ENCODE data around the gene CDK15.

Gene CDK15

DNA sequence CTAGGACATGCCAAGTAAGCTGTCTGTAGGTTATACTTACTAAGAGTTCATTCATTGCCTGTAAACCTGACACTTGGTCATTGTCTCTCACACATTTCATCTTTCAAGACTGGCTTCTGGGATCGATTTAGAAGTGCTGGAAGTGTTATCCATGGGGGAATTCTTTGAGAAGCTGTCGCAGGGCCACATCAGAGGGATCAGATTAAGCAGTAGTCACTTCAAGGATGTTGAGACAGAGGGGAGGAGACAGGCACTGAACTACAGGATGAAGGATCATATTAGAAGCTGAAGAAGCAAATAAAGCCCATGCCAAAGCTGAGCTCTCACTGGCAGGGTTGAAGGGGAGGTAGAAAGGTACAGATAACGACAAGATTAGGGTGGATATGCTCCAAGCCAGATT, 49.0 kb downstream of the CDK15 start:
- H3K4me3 ChIP-seq (ENCODE audit: low read depth, low read length): peak overlapping the region; percentile 5
- DNase-seq (ENCODE audit: low read depth): no peak

DNA sequence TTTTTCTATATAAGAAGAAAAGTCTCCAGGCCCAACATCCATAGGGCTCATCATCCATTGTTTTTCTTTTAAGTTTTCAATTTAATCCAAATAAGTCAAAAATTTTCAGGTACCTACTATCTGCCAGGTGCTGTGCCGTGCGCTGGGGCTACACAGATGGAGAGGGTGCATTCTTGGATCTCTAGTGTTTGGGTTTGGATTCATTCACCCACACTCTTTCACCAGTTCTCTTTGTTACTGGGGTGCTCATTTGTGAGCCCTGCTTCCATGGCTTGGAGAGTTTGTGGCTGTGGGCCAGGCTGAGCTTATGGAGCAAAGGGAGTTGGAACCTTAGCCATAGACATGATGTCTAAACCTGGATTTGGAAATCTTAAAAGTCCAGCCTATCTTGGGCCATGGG, 51.0 kb downstream of the CDK15 start:
- DNase-seq (ENCODE audit: low read depth): no peak
- no peak overlapping the region for H3K4me3 ChIP-seq (ENCODE audit: low read depth, low read length)

DNA sequence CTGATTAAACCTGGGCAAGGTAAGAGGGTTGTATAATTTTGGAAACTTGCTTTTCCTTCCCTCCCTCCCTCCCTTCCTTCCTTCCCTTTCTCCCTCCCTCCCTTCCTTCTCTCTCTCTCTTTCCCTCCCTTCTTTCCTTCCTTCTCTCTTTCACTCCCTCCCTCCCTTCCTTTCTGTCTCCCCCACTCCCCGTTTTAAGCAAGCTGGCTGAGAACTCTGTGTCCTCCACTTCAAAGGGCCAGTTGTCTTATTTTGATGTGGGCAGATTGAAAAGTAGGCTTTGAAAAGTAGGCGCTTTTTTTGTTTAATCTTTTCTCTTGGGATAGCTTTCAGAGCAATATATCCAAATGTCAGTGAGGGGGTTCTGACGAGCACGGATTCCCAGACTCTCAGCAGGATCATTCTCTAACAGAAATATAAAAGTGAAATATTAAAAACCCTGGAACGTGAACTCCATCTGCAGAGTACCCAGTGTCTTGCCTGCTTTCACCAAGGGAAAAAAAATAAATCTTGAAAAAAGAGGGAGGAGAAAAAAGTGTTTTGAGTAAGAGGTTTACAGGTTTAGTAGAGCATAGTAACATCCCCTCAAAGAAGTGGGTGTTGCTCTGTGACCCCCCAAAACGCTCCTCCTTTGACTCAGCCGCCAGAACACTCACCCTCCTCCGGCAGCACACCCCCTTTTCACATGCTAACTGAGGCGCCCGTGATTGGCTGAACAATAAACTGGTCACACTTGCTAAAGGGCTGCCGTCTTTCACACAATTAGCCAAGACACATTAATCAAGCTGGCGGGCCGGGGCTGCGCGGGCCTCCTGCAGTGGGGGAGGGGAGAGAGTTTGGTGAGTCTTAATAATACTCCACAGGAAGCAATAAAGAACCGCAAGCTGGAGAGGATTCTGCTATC, 52.2 kb downstream of the CDK15 start:
- DNase-seq (ENCODE audit: low read depth): no peak
- H3K4me3 ChIP-seq (ENCODE audit: low read depth, low read length): peak overlapping the region; percentile 14

DNA sequence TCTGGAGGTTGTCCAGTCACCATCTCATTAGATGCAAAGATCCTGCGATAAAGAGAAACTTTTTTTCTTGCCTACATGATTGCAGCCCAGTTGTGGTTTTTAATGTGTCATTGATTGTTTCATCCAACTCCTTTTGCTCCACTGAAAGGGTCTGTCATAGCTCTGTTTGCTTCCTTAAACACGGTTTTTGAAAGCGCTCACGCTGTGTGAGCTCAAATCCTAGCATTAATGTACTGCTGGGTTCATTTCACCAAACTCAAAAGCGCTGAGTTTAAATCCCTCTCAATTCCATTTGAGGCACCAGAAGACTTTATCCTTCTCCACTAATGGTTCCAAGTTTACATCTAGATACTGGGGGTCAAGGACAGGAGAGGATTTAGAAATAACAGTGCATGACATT, 53.6 kb downstream of the CDK15 start:
- DNase-seq (ENCODE audit: low read depth): no peak
- no peak overlapping the region for H3K4me3 ChIP-seq (ENCODE audit: low read depth, low read length)

DNA sequence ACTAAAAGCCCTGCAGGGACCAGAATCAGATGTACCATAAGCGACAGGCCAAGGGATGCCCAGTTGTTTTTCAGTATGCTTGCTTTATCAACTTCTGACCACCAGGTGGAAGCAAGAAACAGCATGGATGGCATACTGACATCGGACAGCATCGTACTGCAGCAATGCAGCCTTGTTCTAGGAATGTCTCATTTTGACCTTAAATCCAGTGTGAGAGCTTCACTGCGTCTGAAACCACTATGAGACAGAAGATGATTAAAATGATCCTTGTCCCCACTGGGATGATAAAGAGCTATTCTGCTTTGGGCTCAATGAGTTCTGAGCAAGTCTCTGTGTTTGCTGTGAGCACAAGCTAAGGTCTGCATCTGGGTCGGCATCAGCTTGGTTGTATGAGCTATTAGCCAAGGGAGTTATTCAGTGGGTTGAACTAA, 54.3 kb downstream of the CDK15 start:
- H3K4me3 ChIP-seq (ENCODE audit: low read depth, low read length): no peak overlapping the region
- DNase-seq (ENCODE audit: low read depth): peak; percentile 68

DNA sequence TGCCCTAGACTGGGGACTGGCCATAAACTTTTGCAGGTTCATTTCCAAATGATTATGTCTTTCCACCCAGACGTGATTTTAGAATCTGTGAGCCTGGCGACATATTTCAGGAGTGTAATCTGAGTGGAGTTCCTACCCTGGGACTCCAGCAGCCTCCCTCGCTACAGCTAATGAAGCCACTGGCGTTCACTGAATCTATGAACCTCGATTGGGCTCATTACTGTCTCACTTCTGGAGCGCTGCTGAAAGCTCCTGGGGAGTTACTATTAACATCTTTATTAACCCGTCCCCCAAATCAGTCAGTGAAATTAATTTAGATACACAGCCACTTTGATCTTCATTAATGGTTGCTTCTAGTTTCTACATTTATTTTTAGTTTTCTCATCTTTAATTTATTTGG, 56.5 kb downstream of the CDK15 start:
- DNase-seq (ENCODE audit: low read depth): no peak
- no peak overlapping the region for H3K4me3 ChIP-seq (ENCODE audit: low read depth, low read length)

DNA sequence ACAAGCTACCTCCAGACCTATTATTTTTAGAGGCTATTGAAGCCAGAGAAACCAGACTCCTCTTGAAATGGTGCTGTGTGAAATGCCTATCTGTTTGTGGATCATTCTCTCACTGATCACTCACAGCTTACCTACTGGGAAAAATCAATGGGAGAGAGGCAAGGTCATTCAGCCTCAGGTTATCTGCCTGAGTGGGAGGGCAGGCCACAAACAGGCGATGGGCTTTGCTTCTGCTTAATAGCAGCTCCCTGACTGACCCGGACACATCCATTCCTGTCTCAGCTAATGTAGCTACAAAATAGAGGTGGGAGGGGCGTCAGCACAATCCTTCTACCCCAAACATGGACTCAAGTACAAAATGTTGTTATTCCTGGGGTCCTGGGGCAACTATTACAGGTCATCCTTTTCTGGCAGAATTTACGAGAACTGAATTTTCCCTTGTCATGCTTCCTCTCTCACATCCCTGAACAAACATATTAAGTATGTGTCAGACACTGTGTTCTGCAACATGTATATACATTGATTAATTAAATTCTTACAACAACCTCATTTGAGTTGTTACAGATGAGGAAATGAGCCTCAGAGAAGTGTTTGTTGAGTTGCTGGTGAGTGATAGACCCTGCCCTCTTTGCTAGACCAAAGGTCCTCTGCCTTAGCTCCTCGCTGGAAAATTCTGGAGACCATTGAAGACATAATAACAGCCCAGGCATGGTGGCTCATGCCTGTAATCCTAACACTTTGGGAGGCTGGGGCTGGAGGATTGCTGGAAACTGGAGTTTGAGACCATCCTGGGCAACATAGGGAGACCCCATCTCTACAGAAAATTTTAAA, 60.5 kb downstream of the CDK15 start:
- no peak for DNase-seq (ENCODE audit: low read depth)
- no peak overlapping the region for H3K4me3 ChIP-seq (ENCODE audit: low read depth, low read length)

DNA sequence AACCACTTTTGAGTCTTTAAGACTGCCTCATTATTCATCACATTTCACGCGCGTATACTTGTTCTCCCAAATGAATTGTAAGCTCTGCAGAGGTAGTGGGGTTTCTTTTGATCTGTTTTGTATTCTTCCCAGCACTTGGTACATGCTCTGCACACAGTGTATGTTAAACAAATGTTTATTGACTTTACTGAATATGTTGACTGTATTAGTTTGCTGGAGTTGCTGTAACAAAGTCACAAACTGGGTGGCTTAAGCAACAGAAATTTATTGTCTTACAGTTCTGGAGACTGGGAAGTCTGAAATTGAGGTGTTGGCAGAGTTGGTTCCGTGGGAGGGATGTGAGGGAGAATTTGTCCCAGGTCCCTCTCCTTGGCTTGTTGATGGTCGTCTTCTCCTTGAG, 65.1 kb downstream of the CDK15 start:
- no peak for DNase-seq (ENCODE audit: low read depth)
- no peak overlapping the region for H3K4me3 ChIP-seq (ENCODE audit: low read depth, low read length)

DNA sequence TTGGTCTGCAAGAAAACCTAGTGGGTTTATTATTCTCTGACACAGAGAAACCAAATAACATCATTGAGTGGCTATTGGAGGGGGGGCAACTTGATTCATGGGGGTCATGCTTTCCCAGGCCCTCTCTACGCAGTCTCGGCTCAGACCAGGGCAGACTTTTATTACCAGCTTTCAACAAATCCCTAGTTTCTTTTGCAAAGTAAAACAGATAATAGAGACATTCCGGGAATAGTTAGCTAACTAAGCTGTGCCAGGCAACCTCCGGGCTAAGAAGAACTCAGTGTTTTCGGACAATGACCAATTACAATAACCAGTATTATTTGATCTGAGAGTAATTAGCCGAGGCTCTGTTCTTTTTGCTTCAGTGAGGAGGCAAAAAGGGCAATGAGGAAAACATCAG, 66.3 kb downstream of the CDK15 start:
- no peak overlapping the region for H3K4me3 ChIP-seq (ENCODE audit: low read depth, low read length)
- DNase-seq (ENCODE audit: low read depth): no peak

DNA sequence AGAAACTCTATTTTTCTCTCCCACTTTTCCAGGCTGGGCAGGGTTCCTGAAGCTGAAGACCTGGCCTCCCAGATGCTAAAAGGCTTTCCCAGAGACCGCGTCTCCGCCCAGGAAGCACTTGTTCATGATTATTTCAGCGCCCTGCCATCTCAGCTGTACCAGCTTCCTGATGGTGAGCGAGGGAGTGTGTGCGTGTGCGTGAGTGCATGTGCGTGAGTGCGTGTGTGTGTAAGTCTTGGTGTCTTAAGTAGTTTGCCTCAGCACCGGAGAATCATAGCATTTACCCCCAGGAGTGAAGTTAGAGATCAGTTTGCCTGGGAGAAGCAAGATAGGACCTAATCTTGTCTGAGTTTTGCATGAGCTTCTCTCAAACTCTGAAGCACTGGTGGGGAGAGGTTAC, 73.7 kb downstream of the CDK15 start:
- no peak overlapping the region for H3K4me3 ChIP-seq (ENCODE audit: low read depth, low read length)
- DNase-seq (ENCODE audit: low read depth): no peak

DNA sequence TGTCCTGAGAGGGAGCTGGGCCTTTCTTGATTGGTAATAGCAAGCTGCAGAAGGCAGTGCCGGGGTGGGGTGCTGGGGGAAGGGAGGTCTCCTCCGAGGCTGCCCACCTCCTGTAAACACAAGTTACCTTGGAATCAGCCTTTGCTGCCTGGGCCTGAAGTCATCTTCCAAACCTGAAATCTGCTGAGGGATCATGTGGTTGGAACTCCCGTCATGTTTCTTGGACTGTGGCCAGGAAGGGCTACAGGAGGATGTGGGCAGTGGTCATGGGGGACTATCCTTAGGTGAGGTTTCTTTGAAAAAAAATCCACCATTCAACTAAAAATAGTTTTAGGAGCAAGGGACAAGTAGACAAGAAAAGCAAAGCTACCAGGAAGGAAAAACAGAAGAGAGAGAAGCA, 74.2 kb downstream of the CDK15 start:
- DNase-seq (ENCODE audit: low read depth): no peak
- H3K4me3 ChIP-seq (ENCODE audit: low read depth, low read length): no peak overlapping the region

DNA sequence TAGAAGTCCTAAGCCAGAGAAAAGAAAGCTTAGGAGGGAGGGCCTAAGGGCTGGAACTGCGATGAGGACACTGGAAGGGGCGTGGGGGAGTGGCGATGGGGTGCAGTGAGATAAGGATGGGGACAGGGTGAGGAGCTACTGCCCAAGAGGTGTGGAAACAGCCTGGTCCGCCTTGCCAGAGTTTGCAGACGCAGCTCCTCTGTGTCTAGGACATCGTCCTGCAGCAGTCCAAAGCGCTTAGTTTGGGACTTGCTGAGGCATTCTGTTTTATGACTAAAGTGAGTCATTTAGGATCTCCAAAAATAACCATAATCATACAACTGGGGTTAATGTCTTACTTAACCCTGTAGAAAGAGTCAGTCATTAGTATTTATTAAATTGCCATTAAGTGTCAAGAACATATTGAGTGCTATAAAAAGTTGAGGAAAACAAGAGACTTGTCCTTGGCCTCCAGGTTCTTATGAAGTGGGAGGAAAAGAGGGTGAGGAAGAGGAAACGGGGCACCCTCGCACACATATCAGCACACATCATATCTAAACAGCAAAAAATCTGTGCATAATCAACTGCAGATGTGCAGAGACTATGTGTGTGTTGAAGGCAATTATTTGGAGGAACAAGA, 74.8 kb downstream of the CDK15 start:
- no peak overlapping the region for H3K4me3 ChIP-seq (ENCODE audit: low read depth, low read length)
- DNase-seq (ENCODE audit: low read depth): no peak

DNA sequence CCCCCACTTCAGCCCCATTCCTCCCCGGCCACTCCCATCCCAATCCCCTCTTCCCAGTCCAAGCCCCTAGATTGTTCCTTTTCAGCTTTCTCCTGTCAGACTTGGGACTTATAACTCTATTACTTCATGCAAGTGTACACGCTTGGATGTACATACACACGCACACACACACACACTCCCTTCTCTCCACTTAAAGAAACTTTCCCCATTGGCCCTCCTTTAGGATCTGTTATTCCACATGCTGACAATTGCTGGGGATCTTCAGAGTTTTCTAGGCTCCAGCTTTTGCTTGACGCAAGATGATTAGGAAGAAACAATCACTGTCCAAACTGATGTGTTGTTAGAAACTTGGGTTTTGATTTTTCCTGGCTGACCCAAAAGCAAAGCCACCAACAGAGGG, 75.4 kb downstream of the CDK15 start:
- no peak for DNase-seq (ENCODE audit: low read depth)
- H3K4me3 ChIP-seq (ENCODE audit: low read depth, low read length): no peak overlapping the region

DNA sequence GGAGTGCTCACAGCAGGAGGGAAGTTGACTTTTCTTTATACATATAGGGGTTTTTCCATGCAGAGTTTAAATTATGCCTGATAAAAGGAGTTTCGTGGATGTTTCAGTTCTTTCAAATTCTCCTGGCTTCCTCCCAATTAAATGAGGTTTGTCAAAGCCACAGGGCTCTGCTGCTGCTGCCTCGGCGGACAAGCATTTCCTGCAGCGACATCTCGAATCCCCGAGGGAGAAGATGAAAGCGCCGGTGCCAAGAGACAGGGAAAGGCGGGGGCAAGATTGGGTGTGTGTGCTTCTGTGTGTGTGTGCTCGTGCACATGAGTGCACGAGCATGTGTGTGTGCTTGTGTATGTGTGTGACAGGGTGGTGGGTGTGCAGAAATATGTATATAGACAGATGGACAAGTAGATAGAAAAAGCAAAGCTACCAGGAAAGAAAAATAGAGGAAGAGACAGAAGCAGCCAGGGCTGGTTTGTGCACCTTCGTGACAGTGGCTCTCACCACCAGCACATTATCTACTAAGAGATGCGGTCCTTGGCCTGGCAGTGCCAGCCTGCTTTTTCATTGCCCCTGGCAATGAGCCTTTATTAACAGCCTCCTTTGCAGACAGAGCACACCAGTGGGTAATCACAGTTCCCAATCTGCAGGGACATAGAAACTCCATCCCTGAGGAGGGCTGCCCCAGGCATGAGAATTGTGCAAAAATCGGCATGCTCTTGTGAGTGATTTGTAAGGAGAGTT, 76.2 kb downstream of the CDK15 start:
- DNase-seq (ENCODE audit: low read depth): no peak
- H3K4me3 ChIP-seq (ENCODE audit: low read depth, low read length): no peak overlapping the region

DNA sequence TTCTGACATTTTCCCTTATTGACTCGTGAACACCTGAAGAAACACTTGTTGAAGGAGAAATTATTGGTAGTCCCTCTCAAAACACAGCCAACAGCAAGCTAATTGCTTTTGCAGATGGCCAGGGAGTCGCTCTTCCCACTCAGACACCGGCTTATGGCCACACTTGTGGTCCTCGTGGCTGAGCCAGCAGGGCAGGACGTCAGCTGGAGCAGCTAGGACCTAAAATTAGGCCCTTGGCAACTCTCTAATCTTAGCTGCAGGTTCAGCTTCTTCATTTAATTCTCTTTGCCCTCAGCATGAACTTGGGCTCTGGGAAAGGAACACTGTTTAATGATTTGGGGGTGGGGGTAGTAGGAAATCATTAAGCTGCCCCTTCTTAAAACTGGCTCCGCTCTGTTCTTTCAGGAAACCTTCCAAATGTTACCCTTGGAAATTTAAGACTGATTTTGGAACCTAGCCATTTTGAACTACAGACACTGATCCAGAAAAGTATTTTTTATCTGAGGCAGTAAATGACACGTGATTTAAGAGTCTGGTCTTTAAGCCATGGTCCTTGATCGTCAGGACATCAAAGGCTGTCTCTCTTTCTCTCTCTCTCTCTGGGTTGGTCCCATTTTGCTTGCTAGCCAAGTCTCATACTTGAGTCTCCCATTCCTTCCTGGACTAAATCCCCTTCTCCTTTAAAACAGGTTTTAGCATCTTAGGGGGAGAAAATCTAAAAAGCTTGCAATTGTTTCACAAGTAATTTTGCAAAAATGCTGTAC, 77.5 kb downstream of the CDK15 start:
- no peak overlapping the region for H3K4me3 ChIP-seq (ENCODE audit: low read depth, low read length)
- DNase-seq (ENCODE audit: low read depth): no peak

DNA sequence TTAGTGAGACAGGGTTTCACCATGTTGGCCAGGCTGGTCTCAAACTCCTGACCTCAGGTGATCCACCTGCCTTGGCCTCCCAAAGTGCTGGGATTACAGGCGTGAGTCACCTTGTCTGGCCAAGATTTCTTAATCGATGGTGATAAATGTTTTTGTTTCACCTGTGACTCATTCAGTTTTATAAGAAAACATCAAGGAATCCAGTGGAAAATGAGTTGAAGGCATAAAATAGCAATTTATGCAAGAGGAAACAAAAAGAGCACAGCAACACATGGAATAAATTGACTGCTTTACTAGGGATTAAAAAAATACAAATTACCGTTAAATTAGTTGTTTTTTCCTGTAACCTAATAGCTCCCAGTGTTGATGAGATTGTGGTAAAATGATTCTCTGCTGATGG, 80.2 kb downstream of the CDK15 start:
- no peak for DNase-seq (ENCODE audit: low read depth)
- H3K4me3 ChIP-seq (ENCODE audit: low read depth, low read length): no peak overlapping the region

DNA sequence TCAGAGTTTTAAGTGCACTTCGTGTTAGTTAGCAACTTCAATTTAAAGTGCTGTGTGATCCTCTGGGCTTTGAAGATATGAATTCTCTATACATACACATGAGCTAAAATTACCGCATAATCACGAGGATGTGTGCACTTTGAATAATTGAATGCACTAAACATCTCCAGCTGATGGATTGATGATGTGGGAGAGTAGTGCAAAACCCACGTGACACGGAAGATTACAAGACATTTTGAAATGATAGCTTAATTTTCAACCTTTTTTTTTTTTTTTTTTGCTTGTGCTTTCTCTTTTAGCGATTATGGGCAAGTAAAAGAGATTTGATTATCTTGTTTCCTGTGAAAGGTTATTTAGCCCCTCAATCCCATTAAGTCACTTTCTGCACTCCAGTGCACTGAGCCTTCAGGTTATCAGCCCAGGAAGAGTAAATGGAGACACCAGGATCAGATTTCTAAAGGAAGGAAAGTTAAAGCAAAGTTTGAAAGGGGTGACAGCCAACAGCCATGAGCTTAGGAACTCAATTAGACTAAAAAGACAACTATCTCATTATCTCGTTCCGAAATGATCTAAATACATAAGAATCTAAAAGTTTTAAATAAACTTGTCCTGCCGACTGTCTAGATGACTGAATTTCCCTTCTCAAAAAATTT, 81.6 kb downstream of the CDK15 start:
- no peak overlapping the region for H3K4me3 ChIP-seq (ENCODE audit: low read depth, low read length)
- DNase-seq (ENCODE audit: low read depth): no peak

DNA sequence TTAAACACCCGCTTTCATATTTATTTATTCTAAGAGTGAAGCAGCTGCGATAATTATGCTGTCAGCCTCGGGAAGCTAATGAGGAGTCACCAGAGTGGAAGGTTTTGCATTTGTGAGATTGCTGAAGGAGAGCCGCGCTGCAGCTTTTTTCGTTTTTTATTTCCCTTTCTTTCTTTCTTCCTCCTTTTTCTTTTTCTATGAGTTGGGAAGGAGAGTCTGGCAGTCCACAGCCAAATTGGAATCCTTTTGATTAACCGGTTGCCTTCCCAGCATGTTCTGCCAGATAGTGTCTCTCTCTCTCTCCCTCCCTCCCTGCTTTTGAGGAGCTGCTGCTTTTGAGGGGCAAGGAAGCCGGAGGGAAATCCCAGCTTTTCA, 82.1 kb downstream of the CDK15 start:
- H3K4me3 ChIP-seq (ENCODE audit: low read depth, low read length): no peak overlapping the region

DNA sequence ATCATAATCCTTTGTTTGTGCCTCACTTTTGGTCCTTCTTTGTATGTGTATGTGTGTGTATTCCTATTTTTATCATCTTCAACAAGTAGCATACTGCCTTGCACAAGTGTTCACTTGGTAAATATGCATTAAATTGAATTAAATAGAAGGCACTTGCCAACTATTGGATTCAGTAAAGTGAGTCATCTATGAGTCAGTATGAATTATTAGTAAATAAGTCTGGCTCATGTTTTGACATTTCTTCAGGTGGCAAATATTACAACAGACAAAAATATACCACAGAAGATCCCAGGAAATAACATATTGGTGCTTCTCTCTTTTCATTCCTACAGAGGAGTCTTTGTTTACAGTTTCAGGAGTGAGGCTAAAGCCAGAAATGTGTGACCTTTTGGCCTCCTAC, 84.1 kb downstream of the CDK15 start:
- DNase-seq (ENCODE audit: low read depth): no peak
- no peak overlapping the region for H3K4me3 ChIP-seq (ENCODE audit: low read depth, low read length)

More for the DNA sequence above, 82.1 kb downstream of the CDK15 start:
- no peak for DNase-seq (ENCODE audit: low read depth)
